ENCODE measurements around the gene CD9. TPM values are rescaled to one million over a fixed set of nuclear protein-coding genes. Genes with fewer than 3 reads are reported as not detected.

CD9 gene
- total RNA-seq, 2 donors from 2014 or later: 33.5 to 99.1 TPM

- no peak overlapping the region for H3K27ac Mint-ChIP-seq
These were observed 28.1 kb upstream of the CD9 start for GRCh38 chr12:6172086-6172485.

GRCh38 chr12:6172862-6173261 lies 27.3 kb upstream of the CD9 start:
- 86 to 100% methylated on average over 2 to 4 of the region's 4 CpGs for WGBS, 2 experiments (ENCODE audit: insufficient coverage in 1 of 2, insufficient read length in 1 of 2)
- Histone ChIP-seq H3K4me1 (ENCODE audit: control insufficient read depth, insufficient read depth, low read length) (no peaks in the 10 kb centered on the region), H3K27ac (ENCODE audit: low read depth, low read length) (no peak overlapping the region), H3K36me3 (ENCODE audit: control insufficient read depth, insufficient read depth, low read length) (no peaks in the 10 kb centered on the region), H3K9me3 (ENCODE audit: control insufficient read depth, low read length) (no peaks in the 10 kb centered on the region), H3K4me3 (ENCODE audit: low read length) (no peak overlapping the region), H3K27me3 (ENCODE audit: control insufficient read depth, insufficient read depth, low read length, poor library complexity, severe bottlenecking) (no peaks in the 10 kb centered on the region), H3K9ac (ENCODE audit: extremely low read depth, low read length, poor library complexity, severe bottlenecking) (no peak overlapping the region)
- no peak for DNase-seq
- Mint-ChIP-seq H3K4me3 (no peak overlapping the region), H3K4me1 (no peaks in the 10 kb centered on the region), H3K9me3 (peaks cover 4% of the 10 kb centered on the region), H3K27ac (no peak overlapping the region), H3K27me3 (ENCODE audit: insufficient read depth) (peaks cover 8% of the 10 kb centered on the region), H3K36me3 (ENCODE audit: low read depth) (no peaks in the 10 kb centered on the region)
- no peak for TF ChIP-seq CTCF (conservative IDR thresholded peaks at IDR 0.05)

More at GRCh38 chr12:6172086-6172485, 28.1 kb upstream of the CD9 start:
- H3K4me3 Mint-ChIP-seq: no peak overlapping the region
- Histone ChIP-seq H3K4me1 (ENCODE audit: control insufficient read depth, insufficient read depth, low read length) (no peaks in the 10 kb centered on the region), H3K27ac (ENCODE audit: low read depth, low read length) (no peak overlapping the region), H3K9ac (ENCODE audit: extremely low read depth, low read length, poor library complexity, severe bottlenecking) (no peak overlapping the region), H3K27me3 (ENCODE audit: control insufficient read depth, insufficient read depth, low read length, poor library complexity, severe bottlenecking) (no peaks in the 10 kb centered on the region), H3K36me3 (ENCODE audit: control insufficient read depth, insufficient read depth, low read length) (no peaks in the 10 kb centered on the region), H3K4me3 (ENCODE audit: low read length) (no peak overlapping the region), H3K9me3 (ENCODE audit: control insufficient read depth, low read length) (no peaks in the 10 kb centered on the region)
- no peaks in the 10 kb centered on the region for H3K36me3 Mint-ChIP-seq (ENCODE audit: low read depth)
- whole genome bisulfite sequencing, 2 experiments (ENCODE audit: insufficient coverage in 1 of 2, insufficient read length in 1 of 2): 95 to 98% methylated on average over 15 of the region's 15 CpGs
- no peaks in the 10 kb centered on the region for H3K4me1 Mint-ChIP-seq
- H3K9me3 Mint-ChIP-seq: peaks cover 4% of the 10 kb centered on the region
- DNase-seq: no peak
- no peak for TF ChIP-seq CTCF (conservative IDR thresholded peaks at IDR 0.05)
- peaks cover 11% of the 10 kb centered on the region for H3K27me3 Mint-ChIP-seq (ENCODE audit: insufficient read depth)

- Histone ChIP-seq H3K4me1 (ENCODE audit: control insufficient read depth, insufficient read depth, low read length) (no peaks in the 10 kb centered on the region), H3K27me3 (ENCODE audit: control insufficient read depth, insufficient read depth, low read length, poor library complexity, severe bottlenecking) (no peaks in the 10 kb centered on the region), H3K9me3 (ENCODE audit: control insufficient read depth, low read length) (no peaks in the 10 kb centered on the region), H3K27ac (ENCODE audit: low read depth, low read length) (no peak overlapping the region), H3K4me3 (ENCODE audit: low read length) (no peak overlapping the region), H3K36me3 (ENCODE audit: control insufficient read depth, insufficient read depth, low read length) (no peaks in the 10 kb centered on the region), H3K9ac (ENCODE audit: extremely low read depth, low read length, poor library complexity, severe bottlenecking) (no peak overlapping the region)
- TF ChIP-seq CTCF (conservative IDR thresholded peaks at IDR 0.05): no peak
- Mint-ChIP-seq H3K36me3 (ENCODE audit: low read depth) (no peaks in the 10 kb centered on the region), H3K27ac (no peak overlapping the region), H3K9me3 (peaks cover 4% of the 10 kb centered on the region), H3K4me3 (no peak overlapping the region), H3K27me3 (ENCODE audit: insufficient read depth) (peaks cover 3% of the 10 kb centered on the region), H3K4me1 (peaks cover 23% of the 10 kb centered on the region)
- no peak for DNase-seq
- WGBS, 2 experiments (ENCODE audit: insufficient coverage in 1 of 2, insufficient read length in 1 of 2): 90 to 95% methylated on average over 5 to 9 of the region's 10 CpGs
These were observed 22.4 kb upstream of the CD9 start for GRCh38 chr12:6177642-6178358.

Data from endodermal cell (in vitro differentiated cells).